GM12801 (cell line): ENCODE results near the gene ASB16.

Experiments used
- CTCF ChIP-seq: IDR thresholded peaks from one replicate; pipeline ENCODE4 v1.5.1; 2011; ENCODE audit warnings: control low read depth; ENCODE audit not compliant: insufficient read length; ENCODE audit errors: extremely low read depth

The ASB16 gene

GRCh38 chr17:44159519-44160210 lies 10.8 kb upstream of the ASB16 start:
- TF ChIP-seq CTCF, result no peak

DNA sequence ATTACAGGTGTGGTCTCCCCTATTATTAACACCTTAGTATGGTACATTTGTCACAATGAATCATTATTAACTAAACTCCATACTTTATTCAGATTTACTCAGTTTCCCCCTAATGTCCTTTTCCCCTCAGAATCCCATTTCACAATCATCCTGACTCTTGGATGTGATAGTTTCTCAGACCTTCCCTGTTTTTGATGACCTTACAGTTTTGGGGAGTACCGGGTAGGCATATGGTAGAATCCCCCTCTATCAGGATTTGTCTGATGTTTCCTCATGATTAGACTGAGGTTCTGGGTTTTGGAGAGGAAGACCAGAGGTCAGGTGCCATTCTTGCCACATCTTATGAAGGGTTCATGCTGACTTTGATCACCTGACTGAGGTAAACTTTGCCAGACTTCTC lies 6.0 kb upstream of the ASB16 start:
- no peak for TF ChIP-seq CTCF

GRCh38 chr17:44167181-44167861 lies 3.2 kb upstream of the ASB16 start:
- TF ChIP-seq CTCF, result no peak

GRCh38 chr17:44170135-44170498 lies 387 bp upstream of the ASB16 start:
- no peak for TF ChIP-seq CTCF

DNA sequence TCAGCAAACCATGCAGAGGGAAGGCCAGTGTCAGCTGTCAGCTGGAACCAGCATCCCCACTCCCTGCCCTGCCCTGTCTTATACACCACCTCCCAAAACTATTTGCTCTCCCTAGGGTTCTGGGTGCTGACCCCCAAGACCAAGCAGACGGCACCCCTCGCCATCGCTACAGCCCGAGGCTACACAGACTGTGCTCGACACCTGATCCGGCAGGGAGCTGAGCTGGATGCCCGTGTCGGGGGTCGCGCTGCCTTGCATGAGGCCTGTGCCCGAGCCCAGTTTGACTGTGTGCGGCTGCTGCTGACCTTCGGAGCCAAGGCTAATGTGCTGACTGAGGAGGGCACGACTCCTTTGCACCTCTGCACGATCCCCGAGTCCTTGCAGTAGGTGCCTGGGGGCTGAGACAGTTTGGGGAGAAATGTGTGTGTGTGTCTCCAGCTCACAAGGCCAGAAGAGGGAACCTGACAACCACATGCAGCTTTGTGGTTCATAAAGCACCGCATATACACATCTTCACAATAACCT lies 1.5 kb downstream of the ASB16 start:
- TF ChIP-seq CTCF, result no peak

GRCh38 chr17:44174427-44174826 lies 3.9 kb downstream of the ASB16 start:
- TF ChIP-seq CTCF, result no peak

GRCh38 chr17:44176257-44176656 lies 5.8 kb downstream of the ASB16 start:
- no peak for TF ChIP-seq CTCF
